K562 (cell line): ENCODE measurements around the gene MAP7D1. TPM values are rescaled to one million over a fixed set of nuclear protein-coding genes. Genes with fewer than 3 reads are reported as not detected.

Experiments used
- ARID1B ChIP-seq: fragments of 450-650 bp; IDR thresholded peaks from 2 replicates; pipeline ENCODE4 v1.6.1; 2016; ENCODE audit warnings: antibody characterized with exemption, mild to moderate bottlenecking, inconsistent platforms
- CBX1 ChIP-seq: sonication (generic); IDR thresholded peaks from 2 replicates; pipeline ENCODE4 v1.6.1; 2016; ENCODE audit warnings: antibody characterized with exemption, low read depth, mild to moderate bottlenecking
- DIDO1 ChIP-seq: fragments of 450-650 bp; IDR thresholded peaks from 2 replicates; pipeline ENCODE4 v1.6.1; 2016; ENCODE audit warnings: low read depth, missing biosample characterization, missing genetic modification characterization
- RBM17 ChIP-seq: fragments of 200-400 bp; formaldehyde crosslinking; IDR thresholded peaks from 2 replicates; pipeline ENCODE4 v1.6.1; 2017; ENCODE audit warnings: low read depth, mild to moderate bottlenecking, low read length, borderline replicate concordance
- SMARCE1 ChIP-seq: fragments of 450-650 bp; IDR thresholded peaks from 2 replicates; pipeline ENCODE4 v1.7.1; 2016; ENCODE audit warnings: mild to moderate bottlenecking
- U2AF1 ChIP-seq: fragments of 200-400 bp; formaldehyde crosslinking; optimal IDR thresholded peaks from 2 replicates; pipeline ENCODE3; 2017; ENCODE audit warnings: mild to moderate bottlenecking, low read depth, low read length, moderate library complexity
- ZNF175 ChIP-seq: fragments of 200-800 bp; sonication (Bioruptor generic); IDR thresholded peaks from 2 replicates; pipeline ENCODE4 v1.6.1; 2016; ENCODE audit warnings: low read depth, mild to moderate bottlenecking, missing genetic modification characterization, missing compliant biosample characterization
- ZNF197 ChIP-seq: fragments of 200-800 bp; sonication (Bioruptor generic); IDR thresholded peaks from 2 replicates; pipeline ENCODE4 v1.6.1; 2016; ENCODE audit warnings: low read depth, missing genetic modification characterization, missing compliant biosample characterization
- ZNF764 ChIP-seq: fragments of 250-450 bp; sonication (Bioruptor Pico); IDR thresholded peaks from 2 replicates; pipeline ENCODE4 v1.4.0; 2020; ENCODE audit warnings: low read depth, mild to moderate bottlenecking, moderate library complexity
- polyA plus RNA-seq, 8 experiments: library from polyadenylated mRNA; depleted of rRNA in 4 of 8; stranded (reverse) in 5 of 8; unstranded in 3 of 8; fragments of >200 nt; fragmentation: Nextera tagmentation in 2 of 8; fragmentation: Illumina TruSeq in 1 of 8; extraction: Ambion mirVana in 2 of 8; extraction: Trizol in 1 of 8; gene quantifications; 2 replicates each; pipeline versions ENCODE4 v1.2.1 to v1.2.3, GENCODE V29; 2011 to 2014; ENCODE audit warnings: inconsistent platforms in 1 of 8, missing spikeins in 1 of 8
- total RNA-seq, 7 experiments: library from RNA; depleted of rRNA in 6 of 7; stranded (reverse); fragments of >200 nt in 6 of 7; fragmentation: Illumina TruSeq in 2 of 7; extraction: Trizol in 2 of 7; gene quantifications; 2 replicates each; pipeline versions ENCODE4 v1.2.1 to v1.2.3, GENCODE V29; 2011 to 2021; ENCODE audit warnings: low replicate concordance in 1 of 7
- TF ChIP-seq, protein P1 (sequence below): fragments of 450-650 bp; IDR thresholded peaks from 2 replicates; pipeline ENCODE4 v1.6.1; 2016; ENCODE audit warnings: low read depth, mild to moderate bottlenecking, moderate library complexity
- TF ChIP-seq, protein P2 (sequence below): fragments of 250-450 bp; sonication (Bioruptor Pico); IDR thresholded peaks from 2 replicates; pipeline ENCODE4 v1.5.0; 2020; ENCODE audit warnings: mild to moderate bottlenecking, borderline replicate concordance
- TF ChIP-seq, protein P3 (sequence below): fragments of 450-650 bp; IDR thresholded peaks from 2 replicates; pipeline ENCODE4 v1.7.1; 2018; ENCODE audit warnings: mild to moderate bottlenecking, low read depth; ENCODE audit not compliant: partially characterized antibody
- TF ChIP-seq, protein P4 (sequence below): fragments of 450-650 bp; formaldehyde crosslinking; IDR thresholded peaks from 2 replicates; pipeline ENCODE4 v1.4.0; 2020; ENCODE audit warnings: mild to moderate bottlenecking, moderate library complexity
- TF ChIP-seq, protein P5 (sequence below): conservative IDR thresholded peaks from 2 replicates; pipeline ENCODE4 v1.6.1; 2011; ENCODE audit warnings: low read depth, mild to moderate bottlenecking, low read length; ENCODE audit not compliant: control insufficient read depth

MAP7D1 gene
- total and polyA plus RNA-seq, 9 of the 15 experiments (the other 6 are each of a cell fraction or from before 2014, with no cell fraction given): 3.6 to 108 (median 34.5) TPM

DNA sequence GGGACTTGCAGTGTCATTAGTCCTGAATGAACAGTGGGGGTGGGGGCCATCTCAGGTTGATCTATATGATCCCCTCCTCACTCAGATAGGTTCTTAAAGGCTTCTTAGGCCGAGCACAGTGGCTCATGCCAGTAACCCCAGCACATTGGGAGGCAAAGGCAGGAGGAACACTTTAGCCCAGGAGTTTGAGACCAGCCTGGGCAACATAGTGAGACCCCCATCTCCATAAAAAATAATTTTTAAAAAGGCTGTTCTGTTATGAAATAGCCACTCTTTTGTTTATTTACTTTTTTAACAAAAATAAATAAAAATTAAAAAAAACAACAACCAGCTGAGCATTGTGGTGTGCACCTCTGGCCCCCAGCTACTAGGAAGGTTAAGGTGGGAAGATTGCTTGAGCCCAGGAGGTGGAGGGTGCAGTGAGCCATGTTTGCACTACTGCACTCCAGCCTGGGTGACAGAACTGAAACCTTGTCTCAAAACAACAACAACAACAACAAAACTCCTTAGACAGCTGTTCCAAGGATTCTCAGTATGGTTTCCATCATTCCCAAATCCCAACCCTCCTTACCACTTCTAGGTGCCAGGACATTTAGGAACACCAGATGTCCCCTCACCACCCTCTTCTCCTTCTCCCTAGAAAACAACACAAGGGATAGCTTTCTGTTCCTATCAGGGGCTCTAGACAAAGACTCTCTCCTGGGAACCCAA is 4.7 kb upstream of the MAP7D1 start (continued):
- TF ChIP-seq ZNF175 (no peak), ZNF764 (CRISPR knock-in tag) (no peak), DIDO1 (no peak), SMARCE1 (0 out of 2 replicates have a peak, but pooled peaks have one; percentile 2), ZNF197 (CRISPR knock-in tag) (no peak), CBX1 (0 out of 2 replicates have a peak, but pooled peaks have one; percentile 30), ARID1B (0 out of 2 replicates have a peak, but pooled peaks have one; percentile 7), RBM17 (no peak), U2AF1 (no peak)
- TF ChIP-seq, protein P1, sequence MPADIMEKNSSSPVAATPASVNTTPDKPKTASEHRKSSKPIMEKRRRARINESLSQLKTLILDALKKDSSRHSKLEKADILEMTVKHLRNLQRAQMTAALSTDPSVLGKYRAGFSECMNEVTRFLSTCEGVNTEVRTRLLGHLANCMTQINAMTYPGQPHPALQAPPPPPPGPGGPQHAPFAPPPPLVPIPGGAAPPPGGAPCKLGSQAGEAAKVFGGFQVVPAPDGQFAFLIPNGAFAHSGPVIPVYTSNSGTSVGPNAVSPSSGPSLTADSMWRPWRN: 0 out of 2 replicates have a peak, but pooled peaks have one; percentile 19
- TF ChIP-seq, protein P2, sequence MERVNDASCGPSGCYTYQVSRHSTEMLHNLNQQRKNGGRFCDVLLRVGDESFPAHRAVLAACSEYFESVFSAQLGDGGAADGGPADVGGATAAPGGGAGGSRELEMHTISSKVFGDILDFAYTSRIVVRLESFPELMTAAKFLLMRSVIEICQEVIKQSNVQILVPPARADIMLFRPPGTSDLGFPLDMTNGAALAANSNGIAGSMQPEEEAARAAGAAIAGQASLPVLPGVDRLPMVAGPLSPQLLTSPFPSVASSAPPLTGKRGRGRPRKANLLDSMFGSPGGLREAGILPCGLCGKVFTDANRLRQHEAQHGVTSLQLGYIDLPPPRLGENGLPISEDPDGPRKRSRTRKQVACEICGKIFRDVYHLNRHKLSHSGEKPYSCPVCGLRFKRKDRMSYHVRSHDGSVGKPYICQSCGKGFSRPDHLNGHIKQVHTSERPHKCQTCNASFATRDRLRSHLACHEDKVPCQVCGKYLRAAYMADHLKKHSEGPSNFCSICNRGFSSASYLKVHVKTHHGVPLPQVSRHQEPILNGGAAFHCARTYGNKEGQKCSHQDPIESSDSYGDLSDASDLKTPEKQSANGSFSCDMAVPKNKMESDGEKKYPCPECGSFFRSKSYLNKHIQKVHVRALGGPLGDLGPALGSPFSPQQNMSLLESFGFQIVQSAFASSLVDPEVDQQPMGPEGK (CRISPR knock-in tag): no peak
- TF ChIP-seq, protein P3, sequence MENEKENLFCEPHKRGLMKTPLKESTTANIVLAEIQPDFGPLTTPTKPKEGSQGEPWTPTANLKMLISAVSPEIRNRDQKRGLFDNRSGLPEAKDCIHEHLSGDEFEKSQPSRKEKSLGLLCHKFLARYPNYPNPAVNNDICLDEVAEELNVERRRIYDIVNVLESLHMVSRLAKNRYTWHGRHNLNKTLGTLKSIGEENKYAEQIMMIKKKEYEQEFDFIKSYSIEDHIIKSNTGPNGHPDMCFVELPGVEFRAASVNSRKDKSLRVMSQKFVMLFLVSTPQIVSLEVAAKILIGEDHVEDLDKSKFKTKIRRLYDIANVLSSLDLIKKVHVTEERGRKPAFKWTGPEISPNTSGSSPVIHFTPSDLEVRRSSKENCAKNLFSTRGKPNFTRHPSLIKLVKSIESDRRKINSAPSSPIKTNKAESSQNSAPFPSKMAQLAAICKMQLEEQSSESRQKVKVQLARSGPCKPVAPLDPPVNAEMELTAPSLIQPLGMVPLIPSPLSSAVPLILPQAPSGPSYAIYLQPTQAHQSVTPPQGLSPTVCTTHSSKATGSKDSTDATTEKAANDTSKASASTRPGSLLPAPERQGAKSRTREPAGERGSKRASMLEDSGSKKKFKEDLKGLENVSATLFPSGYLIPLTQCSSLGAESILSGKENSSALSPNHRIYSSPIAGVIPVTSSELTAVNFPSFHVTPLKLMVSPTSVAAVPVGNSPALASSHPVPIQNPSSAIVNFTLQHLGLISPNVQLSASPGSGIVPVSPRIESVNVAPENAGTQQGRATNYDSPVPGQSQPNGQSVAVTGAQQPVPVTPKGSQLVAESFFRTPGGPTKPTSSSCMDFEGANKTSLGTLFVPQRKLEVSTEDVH: no peak
- TF ChIP-seq, protein P4, sequence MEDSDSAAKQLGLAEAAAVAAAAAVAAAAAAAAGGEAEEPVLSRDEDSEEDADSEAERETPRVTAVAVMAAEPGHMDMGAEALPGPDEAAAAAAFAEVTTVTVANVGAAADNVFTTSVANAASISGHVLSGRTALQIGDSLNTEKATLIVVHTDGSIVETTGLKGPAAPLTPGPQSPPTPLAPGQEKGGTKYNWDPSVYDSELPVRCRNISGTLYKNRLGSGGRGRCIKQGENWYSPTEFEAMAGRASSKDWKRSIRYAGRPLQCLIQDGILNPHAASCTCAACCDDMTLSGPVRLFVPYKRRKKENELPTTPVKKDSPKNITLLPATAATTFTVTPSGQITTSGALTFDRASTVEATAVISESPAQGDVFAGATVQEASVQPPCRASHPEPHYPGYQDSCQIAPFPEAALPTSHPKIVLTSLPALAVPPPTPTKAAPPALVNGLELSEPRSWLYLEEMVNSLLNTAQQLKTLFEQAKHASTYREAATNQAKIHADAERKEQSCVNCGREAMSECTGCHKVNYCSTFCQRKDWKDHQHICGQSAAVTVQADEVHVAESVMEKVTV (CRISPR knock-in tag): no peak
- TF ChIP-seq, protein P5, sequence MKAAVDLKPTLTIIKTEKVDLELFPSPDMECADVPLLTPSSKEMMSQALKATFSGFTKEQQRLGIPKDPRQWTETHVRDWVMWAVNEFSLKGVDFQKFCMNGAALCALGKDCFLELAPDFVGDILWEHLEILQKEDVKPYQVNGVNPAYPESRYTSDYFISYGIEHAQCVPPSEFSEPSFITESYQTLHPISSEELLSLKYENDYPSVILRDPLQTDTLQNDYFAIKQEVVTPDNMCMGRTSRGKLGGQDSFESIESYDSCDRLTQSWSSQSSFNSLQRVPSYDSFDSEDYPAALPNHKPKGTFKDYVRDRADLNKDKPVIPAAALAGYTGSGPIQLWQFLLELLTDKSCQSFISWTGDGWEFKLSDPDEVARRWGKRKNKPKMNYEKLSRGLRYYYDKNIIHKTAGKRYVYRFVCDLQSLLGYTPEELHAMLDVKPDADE: no peak
